CD4-positive, alpha-beta T cell treated with Interleukin-15 for 4 hours (primary cell): Measurements from ENCODE around the gene VPS13D.
"Not testable (repeated sequence)": the region's sequence is repeated elsewhere in the genome, so short reads cannot be mapped to it uniquely, and the experiment has no call there.

Experiments
- DNase-seq: peaks from one replicate; pipeline ENCODE4 v3.0.0-alpha.2; 2020; ENCODE audit warnings: low spot score

Gene VPS13D

DNA sequence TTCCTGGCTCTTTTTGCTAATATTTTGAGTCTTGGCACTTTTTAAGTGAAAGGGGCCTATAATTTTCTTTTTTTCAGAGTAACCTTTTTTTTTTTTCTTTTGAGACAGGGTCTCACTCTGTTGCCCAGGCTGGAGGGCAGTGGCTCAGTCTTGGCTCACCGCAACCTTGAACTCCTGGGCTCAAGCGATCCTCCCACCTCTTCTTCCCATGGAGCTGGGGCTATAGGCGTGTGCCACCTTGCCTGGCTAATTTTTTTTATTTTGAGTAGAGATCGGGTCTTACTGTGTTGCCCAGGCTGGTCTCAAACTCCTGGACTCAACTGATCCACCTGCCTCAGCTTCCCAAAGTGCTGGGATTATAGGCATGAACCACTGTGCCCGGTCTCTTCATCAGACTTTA lies 285.4 kb downstream of the VPS13D start:
- no peak for DNase-seq

DNA sequence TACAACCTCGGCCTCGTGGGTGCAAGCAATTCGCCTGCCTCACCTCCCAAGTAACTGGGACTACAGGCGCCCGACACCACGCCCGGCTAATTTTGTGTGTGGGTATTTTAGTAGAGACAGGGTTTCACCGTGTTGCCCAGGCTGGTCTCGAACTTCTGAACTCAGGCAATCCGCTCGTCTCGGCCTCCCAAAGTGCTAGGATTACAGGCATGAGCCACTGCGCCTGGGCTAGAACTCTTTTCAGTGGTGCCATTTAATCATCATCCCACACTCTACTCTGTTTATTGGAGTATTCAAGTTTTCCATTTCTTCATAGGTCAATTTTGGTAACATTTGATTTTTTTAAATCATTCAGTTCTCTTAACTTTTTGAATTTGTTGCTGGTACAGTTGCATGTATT lies 286.9 kb downstream of the VPS13D start:
- no peak for DNase-seq

DNA sequence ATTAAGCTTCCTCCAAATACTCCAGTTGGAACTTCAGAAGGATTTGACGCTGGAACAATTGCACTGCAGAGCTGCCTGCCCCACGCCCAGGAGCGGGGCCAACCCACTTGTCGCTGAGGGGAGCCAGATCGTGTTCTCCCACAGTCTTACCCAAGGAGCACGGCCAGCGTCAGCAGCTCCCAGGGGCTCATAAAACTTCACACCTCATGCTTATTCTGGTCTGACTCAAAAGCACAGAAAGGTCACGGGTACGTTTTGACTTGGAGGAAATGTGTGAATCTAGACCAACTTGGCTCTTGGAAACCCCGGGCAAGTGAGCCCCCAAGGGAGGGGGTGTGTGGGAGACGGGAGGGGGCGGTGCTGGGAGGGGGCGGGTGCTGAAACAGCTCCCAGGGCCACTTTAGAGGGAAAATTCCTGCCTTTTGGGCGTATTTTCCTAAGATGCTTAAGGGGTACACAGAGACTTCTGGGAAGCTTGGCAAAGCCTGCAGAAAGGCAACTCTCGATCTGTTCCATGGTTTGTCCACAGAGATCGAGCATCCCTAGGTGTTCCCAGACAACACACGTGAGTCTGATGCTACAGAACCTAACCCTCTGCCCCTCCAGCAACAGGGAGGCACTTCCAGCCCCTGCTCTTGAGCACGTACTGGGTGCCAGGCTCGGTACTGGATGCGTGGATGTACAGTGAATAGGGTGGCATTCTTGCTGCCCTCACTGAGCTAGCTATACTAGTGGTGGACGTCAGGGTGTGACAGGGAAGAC lies 289.3 kb downstream of the VPS13D start:
- no peak for DNase-seq

DNA sequence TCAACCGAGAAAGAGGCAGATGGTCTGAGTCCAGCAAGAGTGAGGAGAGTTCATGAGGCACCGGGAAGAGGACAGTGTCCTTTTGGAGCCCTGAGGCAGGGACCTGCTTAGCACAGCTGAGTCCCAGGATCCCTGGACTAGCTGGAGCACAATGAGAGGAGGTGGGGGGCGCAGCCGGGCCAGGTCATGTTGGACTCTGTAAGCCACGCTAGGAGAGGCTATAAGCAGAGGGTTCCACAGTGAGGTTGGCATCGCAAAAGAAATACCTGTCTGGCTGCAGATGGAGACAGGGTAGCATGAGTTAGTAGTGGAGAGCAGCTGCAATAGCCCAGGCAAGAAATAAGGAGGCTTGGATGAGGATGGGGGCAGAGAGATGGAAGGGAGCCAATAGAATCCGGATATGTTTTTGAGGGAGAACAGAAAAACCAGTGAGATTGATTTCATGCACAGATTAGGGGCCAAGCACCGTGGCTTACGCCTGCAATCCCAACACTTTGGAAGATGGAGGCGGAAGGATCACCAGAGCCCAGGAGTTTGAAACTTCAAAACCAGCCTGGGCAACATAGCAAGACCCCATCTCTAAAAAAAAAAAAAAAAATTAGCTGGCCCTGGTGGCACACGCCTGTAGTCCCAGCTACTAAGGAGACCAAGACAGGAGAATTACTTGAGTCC lies 290.0 kb downstream of the VPS13D start:
- DNase-seq: no peak

DNA sequence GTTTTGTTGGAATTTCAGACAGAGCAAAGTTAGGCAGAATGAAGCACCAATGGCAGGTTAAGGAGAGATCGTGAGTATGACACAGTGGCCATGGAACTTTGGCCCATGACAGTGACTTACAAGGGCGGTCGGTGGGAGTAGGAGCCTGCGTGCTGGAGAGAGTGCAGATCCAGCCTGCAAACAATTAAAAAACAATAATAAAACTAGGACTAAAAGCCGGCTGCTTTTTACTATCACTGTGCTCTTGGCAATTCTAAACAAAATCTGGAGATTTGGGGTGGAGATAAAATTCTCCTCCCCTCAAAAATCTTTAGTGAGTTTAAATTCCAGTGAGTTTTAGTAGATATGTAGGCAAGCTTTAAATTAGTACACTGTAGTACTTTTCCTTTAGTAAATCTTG lies 291.3 kb downstream of the VPS13D start:
- DNase-seq: no peak

DNA sequence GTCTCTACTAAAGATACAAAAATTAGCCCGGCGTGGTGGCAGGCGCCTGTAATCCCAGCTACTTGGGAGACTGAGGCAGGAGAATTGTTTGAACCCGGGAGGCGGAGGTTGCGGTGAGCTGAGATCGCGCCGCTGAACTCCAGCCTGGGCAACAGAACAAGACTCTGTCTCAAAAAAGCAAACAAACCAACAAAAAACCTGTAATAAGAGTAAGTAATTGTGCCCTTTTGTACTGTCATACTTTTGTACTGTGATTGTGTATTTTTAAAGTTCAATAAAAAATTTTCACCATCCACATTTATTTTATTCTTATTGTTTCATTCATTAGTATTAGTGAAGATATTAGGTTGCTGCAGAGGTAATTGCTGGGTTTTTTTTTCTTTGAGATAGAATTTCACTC lies 292.9 kb downstream of the VPS13D start:
- not testable (repeated sequence) for DNase-seq

DNA sequence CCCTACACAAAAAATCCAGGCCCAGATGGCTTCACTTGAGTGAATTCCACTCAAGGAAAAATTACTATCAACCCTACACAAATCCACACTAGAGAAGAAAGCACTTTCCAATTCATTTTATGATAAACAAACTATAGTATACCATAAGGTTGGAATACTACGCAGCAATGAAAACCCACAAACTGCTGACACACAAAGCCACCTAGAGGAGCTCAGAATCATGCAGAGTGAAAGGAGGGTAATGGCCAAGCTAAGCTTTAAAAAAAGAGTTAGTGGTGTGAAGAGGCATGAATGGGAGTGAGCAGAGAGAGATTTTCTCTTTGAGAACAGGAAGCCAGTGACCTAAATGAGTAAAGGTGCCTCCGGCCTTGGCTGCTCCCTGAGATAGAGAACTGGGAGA lies 294.4 kb downstream of the VPS13D start:
- DNase-seq: no peak

DNA sequence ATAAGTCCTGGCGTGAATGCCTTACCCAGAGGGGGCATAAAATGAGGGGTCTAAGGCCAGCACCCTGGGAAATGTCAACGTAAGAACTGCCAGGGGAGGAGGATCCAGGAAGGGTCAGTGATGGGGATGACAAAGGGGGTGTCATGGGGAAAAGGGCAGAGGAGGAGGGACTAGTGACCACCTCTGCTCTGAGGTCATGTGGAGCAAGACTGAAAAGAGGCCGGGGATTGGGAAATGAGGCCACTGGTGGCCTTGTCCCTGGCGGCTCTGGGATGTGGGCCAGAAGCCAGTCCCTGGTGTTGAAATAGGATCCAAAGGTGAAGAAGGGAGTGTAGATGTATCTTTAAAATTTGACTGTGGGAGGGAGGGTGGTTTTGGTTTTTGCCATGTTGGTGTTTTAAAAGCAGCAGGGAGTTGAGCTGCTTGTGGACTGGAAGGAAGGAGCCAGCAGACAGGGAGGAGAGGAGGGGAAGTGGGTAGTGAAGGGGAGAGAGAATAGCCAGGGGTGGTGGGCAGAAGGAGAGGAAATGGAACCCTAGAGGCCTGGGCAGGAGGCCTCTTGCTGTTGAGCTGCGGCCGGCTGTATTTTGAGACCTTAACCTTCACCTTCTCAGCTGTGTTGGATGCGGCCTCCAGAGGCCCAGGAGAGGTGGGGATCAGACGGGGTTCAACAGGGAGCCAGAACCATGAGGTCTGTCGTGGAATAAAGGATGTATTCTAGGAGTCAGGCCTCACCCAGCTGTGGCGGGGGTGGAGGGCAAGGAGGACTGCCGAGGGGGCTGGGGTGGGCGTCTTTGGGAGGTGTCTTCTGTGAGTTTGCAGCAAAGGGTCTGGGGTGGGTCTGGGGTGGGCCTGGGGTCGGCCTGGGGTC lies 295.7 kb downstream of the VPS13D start:
- DNase-seq: no peak

DNA sequence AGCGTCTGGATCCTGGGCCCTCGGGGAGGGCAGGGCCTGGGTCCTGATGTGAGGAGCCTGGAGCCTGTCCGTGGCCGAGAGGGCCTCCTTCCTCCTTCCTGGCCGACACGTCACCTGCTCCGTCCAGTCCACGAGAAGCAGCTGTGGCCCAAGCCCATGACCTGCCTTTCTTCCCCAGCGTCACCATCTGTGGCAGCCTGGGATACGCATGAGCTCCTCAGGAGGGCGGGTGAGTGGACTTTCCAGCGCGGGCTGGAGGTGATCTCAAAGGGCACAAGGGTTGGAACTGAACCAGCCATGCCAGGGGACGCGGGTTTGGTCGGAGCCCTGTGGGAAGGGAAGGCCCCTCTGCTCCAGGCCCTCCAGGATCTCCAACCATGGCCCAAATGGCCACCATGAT lies 297.7 kb downstream of the VPS13D start:
- DNase-seq: no peak

DNA sequence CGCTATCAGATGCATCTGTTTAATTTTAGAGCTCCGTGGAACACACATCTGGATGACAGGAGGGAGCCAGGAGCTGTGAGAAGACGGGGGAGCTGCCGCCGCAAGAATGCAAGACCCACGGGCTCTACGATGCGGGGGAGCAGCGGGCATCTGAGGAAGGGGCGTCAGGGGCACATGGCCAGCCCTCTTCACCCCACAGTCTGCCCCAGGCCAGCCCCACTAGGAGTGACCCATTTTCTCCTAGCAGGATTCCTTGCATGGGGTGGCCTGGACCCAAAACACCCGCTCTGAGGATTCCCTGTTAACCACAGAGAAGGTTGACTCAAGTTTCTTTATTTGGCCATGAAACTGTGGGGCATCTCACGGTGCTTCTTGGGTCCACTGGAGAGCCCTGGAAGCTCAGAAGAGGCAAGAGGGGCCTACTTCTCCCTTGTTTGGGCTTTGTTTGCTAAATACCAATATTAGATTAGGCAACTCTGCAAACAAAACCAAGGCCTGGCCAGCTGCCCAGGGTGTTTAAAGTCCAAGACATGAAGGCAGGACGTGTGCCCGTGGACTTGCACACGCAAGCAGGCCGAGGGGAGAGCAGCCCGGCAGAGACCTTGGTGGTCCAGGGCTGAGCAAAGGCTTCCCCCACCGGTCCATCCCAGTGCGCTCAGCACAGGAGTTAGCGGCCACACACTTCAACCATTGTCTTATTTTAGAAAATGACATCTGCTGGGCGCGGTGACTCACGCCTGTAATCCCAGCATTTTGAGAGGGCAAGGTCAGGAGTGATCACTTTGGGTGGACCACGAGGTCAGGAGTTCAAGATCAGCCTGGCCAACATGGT lies 298.4 kb downstream of the VPS13D start:
- DNase-seq: no peak

DNA sequence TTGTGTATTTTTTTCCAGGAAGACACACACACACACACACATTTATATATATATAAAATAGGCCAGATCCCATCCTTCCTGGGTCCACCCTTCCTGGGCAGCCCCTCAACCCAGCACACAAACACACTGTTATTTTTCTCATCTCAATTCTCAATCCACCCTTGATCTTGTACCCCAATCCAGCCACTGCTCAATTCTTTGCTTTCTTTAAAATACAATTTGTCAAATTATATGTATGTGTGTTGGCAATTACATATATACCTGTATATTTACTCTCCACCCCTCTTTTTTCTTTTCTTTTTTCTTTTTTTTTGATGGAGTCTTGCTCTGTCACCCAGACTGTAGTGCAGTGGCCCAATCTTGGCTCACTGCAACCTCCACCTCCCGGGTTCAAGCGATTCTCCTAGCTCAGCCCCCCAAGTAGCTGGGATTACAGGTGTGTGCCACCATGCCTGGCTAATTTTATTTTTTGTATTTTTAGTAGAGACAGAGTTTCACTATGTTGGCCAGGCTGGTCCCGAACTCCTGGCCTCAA lies 299.9 kb downstream of the VPS13D start:
- no peak for DNase-seq

DNA sequence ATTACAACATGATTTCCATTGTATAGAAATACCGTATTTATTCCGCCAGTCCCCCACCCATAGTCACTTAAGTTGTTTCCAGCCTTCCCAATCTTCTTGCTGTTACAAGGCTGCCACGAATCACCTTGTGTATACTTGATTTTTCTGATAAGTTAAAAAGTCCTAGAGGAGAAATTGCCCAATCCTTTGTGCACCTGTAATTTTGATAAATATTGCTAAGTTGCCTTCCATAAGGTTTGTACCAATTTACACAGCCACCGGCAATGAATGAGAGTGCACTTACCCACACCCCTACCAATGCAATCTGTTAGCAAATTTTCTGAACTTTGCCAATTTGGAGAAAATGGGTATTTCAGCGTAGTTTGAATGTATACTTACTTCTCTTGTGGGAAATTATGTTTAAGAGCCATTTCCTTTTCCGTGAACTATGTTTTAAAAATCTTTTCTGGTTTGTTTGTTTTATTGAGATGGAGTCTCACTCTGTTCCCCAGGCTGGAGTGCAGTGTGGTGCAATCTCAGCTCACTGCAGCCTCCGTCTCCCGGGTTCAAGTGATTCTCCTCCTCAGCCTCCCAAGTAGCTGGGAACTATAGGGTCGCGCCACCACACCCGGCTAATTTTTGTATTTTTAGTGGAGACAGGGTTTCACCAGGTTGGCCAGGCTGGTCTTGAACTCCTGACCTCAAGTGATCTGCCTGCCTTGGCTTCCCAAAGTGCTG lies 300.8 kb downstream of the VPS13D start:
- DNase-seq: no peak

DNA sequence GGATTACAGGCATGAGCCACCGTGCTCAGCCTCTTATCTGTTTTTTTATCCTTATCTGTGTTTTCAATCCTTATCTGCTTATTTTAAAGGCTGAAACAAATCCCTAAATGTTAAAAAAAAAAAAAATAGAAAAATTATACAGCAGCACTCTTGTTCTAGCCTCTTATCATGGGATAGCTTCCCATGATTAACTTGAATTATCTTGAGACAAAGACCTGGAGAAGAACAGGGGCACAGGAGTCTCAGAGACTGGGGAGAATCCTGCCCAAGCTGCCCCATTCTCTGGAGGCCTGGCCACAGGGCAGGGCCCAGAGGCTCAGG lies 301.3 kb downstream of the VPS13D start:
- no peak for DNase-seq

DNA sequence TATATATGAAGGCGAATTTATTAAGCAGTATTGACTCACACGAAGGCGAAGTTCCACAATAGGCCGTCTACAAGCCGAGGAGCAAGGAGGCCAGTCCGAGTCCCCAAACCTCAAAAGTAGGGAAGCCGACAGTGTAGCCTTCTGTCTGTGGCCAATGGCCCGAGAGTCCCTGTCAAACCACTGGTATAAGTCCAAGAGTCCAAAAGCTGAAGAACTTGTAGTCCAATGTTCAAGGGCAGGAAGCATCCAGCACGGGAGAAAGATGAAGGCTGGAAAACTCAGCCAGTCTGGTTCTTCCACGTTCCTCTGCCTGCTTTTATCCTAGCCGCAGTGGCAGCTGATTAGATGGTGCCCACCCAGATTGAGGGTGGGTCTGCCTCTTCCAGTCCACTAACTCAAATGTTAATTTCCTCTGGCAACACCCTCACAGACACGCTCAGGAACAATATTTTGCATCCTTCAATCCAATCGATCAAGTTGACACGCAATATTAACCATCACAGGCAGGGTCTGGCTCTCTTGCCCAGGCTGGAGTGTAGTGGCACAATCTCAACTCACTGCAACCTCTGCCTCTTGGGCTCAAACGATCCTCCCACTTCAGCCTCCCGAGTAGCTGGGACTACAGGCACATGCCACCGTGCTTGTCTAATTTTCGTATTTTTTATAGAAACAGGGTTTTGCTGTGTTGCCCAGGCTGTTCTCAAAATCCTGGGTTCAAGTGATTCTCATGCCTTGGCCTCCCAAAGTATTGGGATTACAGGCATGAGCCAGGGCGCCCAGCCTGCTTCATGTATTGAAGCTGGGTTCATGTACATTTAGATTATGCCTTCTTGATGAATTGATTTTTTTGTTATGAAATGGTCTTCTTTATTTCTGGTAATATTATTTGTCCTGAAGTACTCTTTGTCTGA lies 302.8 kb downstream of the VPS13D start:
- DNase-seq: no peak

DNA sequence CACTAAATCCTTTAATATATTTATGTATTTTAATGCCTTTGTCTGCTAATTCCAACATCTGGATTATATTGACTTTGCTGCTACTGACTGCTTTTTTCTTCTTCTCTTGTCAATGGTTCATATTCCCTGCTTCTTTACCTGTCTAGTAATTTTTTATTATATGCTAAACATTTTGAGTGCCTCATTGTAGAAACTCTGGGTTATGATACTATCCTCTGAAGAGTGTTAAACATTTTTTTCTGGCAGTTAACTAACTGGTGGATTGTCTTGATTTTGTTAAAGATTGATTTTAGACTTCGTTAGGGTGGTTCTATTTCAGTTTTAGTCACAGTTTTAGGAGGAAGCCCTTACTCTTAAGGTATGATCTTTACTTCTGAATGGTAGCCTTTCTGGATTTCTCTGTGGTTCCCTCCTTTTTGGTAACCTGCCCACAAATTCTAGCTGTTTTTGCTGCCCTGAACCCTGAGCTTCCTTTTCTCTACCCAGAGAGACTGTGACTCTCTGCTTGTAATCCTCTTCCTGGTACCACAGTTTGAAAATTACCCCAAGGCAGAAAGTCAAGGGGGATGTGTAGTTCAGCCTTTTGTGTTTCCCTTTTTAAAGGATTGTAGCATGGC lies 306.3 kb downstream of the VPS13D start:
- no peak for DNase-seq

DNA sequence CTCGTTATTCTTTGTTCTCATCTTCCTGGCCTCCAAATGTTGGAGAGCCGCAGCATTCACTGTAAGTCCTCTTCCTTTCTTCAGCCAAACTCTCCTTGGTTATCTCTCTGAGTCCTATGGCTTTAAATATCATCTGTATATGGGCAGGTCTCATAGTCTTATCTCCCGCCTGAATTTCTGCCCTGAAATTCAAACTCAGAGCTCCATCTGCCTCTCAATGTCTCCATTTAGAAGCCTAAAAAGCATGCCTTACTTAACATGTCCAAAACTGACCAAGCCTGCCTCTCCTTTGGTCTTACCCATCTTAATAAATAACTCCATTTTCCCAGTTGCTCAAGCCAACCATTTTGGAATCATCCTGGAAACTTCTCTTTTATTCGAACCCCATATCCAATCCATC lies 307.5 kb downstream of the VPS13D start:
- DNase-seq: no peak

DNA sequence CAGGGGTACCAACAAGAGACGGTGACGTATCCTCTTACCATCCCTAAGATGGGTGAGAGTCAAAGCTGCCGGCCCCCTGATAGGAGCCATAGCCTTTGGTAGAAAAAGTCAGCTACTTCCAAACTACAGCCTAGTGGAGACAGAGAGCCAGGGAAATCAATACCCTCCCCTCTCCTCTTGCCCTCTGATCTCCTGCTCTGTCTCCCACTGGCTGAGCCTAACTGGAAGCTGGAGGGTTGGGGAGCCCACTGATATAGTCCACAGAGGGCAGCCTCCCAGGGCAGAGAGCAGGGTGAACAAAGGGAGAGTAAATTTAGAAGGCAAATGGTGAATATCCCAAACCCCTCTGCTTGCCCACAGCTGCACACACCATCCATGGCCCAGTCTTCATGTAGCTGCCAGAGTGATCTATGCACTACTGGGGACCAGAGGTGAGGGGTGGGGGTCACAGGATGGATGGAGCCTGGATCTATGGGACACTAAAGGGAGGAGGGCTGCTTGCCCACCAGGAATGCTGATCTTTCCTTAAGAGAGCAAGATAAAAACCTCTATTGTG lies 308.2 kb downstream of the VPS13D start:
- no peak for DNase-seq

DNA sequence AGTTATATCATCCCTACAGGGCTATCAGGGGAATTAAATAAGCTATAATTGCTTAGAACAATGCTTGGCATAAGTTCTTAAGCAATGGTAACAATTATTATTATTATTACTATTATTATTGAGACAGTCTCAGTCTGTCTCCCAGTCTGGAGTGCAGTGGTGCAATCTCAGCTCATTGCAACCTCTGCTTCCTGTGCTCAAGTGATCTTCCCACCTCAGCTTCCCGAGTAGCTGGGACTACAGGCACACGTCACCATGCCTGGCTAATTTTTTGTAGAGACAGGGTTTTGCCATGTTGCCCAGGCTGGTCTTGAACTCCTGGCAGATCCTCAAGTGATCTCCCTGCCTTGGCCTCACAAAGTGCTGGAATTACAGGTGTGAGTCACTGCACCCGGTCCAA lies 308.7 kb downstream of the VPS13D start:
- not testable (repeated sequence) for DNase-seq

DNA sequence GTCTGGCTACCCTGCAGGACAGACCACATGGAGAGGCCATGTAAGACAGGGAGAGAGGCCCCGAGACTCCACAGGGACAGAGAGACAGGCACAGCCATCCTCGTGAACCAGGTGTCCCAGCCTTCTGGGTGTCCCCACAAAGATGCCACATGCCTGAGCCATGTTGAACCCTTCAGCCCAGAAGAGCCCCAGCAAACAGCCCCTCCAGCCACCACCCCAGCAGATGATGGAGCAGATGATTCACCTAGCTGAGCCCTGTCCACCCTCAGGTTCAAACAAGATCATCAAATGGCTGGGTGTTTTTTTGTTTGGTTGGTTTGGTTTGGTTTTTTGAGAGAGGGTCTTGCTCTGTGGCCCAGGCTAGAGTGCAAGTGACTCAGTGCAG lies 309.5 kb downstream of the VPS13D start:
- DNase-seq: no peak
